ENCODE results near the gene RAB3B. TPM values are rescaled to one million over a fixed set of nuclear protein-coding genes. Genes with fewer than 3 reads are reported as not detected.
A peak's percentile ranks its signal among the peaks of the same experiment; 100 is the strongest.
"Not testable (repeated sequence)": the region's sequence is repeated elsewhere in the genome, so short reads cannot be mapped to it uniquely, and the experiment has no call there.

Gene RAB3B
- total RNA-seq, 1 donor from 2014 or later = 12.9 TPM

- Mint-ChIP-seq H3K4me3 (ENCODE audit: unreplicated experiment) (no peak overlapping the region), H3K36me3 (ENCODE audit: unreplicated experiment) (no peaks in the 10 kb centered on the region), H3K27ac (ENCODE audit: unreplicated experiment) (peak overlapping the region; percentile 28), H3K4me1 (ENCODE audit: low read depth, unreplicated experiment) (peaks cover 13% of the 10 kb centered on the region), H3K9me3 (ENCODE audit: unreplicated experiment) (no peaks in the 10 kb centered on the region), H3K27me3 (ENCODE audit: unreplicated experiment) (peaks cover 2% of the 10 kb centered on the region)
- no peak for TF ChIP-seq CTCF (IDR thresholded peaks at IDR 0.05; ENCODE audit: partially characterized antibody, unreplicated experiment)
- DNase-seq = no peak
Measured at GRCh38 chr1:51976846-51977602, 13.5 kb downstream of the RAB3B start.

DNA sequence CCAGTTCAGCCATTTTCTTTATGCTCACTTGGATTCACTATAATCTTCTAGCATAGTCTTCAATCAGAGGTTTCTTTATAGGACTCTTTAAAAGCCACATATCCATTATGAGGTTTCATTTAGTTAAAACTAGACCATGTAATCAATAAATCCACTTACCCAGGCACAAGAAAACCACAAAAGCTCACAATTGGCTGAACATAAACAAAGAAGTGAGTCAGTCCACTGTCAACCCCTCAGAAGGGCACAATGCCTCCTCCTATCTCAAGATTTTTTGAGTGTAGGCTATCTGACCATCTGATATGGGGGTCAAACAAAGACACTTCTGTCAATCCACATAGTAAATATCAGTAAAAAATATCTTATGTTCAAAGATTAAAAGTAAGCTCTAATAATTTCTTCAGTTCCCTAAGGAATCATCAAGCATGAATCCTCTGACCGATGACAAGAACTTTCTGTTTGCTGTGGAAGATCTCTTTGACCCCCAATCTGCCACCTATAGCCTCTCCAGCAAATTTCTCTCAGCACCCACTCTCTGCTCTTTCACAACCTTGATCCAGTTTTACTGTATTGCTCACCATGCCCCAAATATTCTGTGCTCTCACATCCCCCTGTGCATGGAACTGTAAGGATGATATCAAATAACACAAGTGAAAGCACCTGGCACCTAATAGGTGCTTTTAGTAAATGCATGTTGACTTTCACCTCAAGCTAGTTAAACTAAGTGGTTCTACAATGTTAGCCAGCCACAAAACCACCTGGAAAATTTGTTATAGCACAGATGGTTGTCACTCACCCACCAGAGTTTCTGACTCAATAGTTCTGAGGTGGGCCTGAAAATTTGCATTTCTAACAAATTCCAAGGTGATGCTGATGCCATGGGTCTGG lies 16.7 kb downstream of the RAB3B start:
- Mint-ChIP-seq H3K36me3 (ENCODE audit: unreplicated experiment) (no peaks in the 10 kb centered on the region), H3K4me3 (ENCODE audit: unreplicated experiment) (no peak overlapping the region)

DNA sequence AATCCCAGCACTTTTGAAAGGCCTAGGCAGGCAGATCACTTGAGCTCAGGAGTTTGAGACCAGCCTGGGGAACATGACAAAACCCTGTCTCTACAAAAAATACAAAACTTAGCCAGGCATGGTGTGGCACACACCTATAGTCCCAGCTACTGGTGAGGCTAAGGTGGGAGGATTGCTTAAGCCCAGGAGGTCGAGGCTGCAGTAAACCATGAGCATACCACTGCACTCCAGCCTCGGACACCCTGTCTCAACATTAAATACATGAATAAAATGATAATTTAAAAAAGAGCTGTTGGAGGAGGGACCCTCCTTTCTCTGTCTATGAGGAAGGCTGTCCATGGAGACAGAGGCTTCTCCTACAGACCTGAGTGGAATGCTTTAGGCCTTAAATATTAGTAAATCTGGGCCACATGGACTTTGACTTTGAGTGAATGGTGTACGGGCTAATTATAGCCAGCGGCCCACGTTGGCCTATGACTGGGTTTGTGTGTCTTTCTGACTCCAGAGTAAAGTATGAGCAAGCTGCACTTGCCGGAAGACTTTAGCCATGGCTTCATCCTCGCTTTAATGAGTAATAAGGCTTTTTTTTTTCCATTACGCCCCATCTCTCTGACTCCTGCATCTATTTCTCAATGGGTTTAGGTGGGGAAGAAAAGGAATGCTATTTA lies 21.3 kb downstream of the RAB3B start:
- Mint-ChIP-seq H3K27ac (ENCODE audit: unreplicated experiment) (peak overlapping the region; percentile 16), H3K36me3 (ENCODE audit: unreplicated experiment) (no peaks in the 10 kb centered on the region), H3K4me3 (ENCODE audit: unreplicated experiment) (no peak overlapping the region), H3K4me1 (ENCODE audit: low read depth, unreplicated experiment) (peaks cover 7% of the 10 kb centered on the region), H3K9me3 (ENCODE audit: unreplicated experiment) (no peaks in the 10 kb centered on the region), H3K27me3 (ENCODE audit: unreplicated experiment) (no peaks in the 10 kb centered on the region)
- DNase-seq = no peak
- no peak for TF ChIP-seq CTCF (IDR thresholded peaks at IDR 0.05; ENCODE audit: partially characterized antibody, unreplicated experiment)

More for the DNA sequence above, 16.7 kb downstream of the RAB3B start:
- DNase-seq = no peak
- no peak for TF ChIP-seq CTCF (IDR thresholded peaks at IDR 0.05; ENCODE audit: partially characterized antibody, unreplicated experiment)
- H3K27me3 Mint-ChIP-seq (ENCODE audit: unreplicated experiment) = peaks cover 2% of the 10 kb centered on the region
- H3K4me1 Mint-ChIP-seq (ENCODE audit: low read depth, unreplicated experiment) = peaks cover 13% of the 10 kb centered on the region
- H3K27ac Mint-ChIP-seq (ENCODE audit: unreplicated experiment) = no peak overlapping the region
- no peaks in the 10 kb centered on the region for H3K9me3 Mint-ChIP-seq (ENCODE audit: unreplicated experiment)

GRCh38 chr1:51968632-51969031 lies 21.9 kb downstream of the RAB3B start:
- H3K4me1 Mint-ChIP-seq (ENCODE audit: low read depth, unreplicated experiment) = peaks cover 4% of the 10 kb centered on the region
- no peak for DNase-seq
- no peak overlapping the region for H3K4me3 Mint-ChIP-seq (ENCODE audit: unreplicated experiment)
- no peaks in the 10 kb centered on the region for H3K36me3 Mint-ChIP-seq (ENCODE audit: unreplicated experiment)
- H3K27ac Mint-ChIP-seq (ENCODE audit: unreplicated experiment) = no peak overlapping the region
- H3K9me3 Mint-ChIP-seq (ENCODE audit: unreplicated experiment) = no peaks in the 10 kb centered on the region
- TF ChIP-seq CTCF (IDR thresholded peaks at IDR 0.05; ENCODE audit: partially characterized antibody, unreplicated experiment) = no peak
- no peaks in the 10 kb centered on the region for H3K27me3 Mint-ChIP-seq (ENCODE audit: unreplicated experiment)

- H3K9me3 Mint-ChIP-seq (ENCODE audit: unreplicated experiment) = not testable (repeated sequence)
Measured at GRCh38 chr1:51967213-51967791, 23.2 kb downstream of the RAB3B start.

More at GRCh38 chr1:51967213-51967791, 23.2 kb downstream of the RAB3B start:
- not testable (repeated sequence) for H3K4me1 Mint-ChIP-seq (ENCODE audit: low read depth, unreplicated experiment); H3K27ac Mint-ChIP-seq (ENCODE audit: unreplicated experiment); DNase-seq; H3K27me3 Mint-ChIP-seq (ENCODE audit: unreplicated experiment); H3K4me3 Mint-ChIP-seq (ENCODE audit: unreplicated experiment); H3K36me3 Mint-ChIP-seq (ENCODE audit: unreplicated experiment)

Measured in glutamatergic neuron (in vitro differentiated cells).